ENCODE results near the gene TMEM235.

TMEM235 gene

GRCh38 chr17:78206298-78206697, 25.1 kb upstream of the TMEM235 start:
- no peak for TF ChIP-seq FOXP2 (optimal IDR thresholded peaks at IDR 0.05; ENCODE audit: borderline replicate concordance, extremely low read depth, extremely low read length, insufficient read depth)
- no peak for TF ChIP-seq SIN3A (IDR thresholded peaks at IDR 0.05; ENCODE audit: borderline replicate concordance, insufficient read depth, low read length)
- TF ChIP-seq TAF1 (IDR thresholded peaks at IDR 0.05; ENCODE audit: borderline replicate concordance, insufficient read depth, low read length): no peak
- no peak for TF ChIP-seq REST (IDR thresholded peaks at IDR 0.05; ENCODE audit: insufficient read depth in 1 of 2, low read depth in 2 of 2, low read length in 2 of 2)
- no peak for TF ChIP-seq POLR2AphosphoS5 (IDR thresholded peaks at IDR 0.05; ENCODE audit: low read depth, low read length)

GRCh38 chr17:78208486-78208885, 22.9 kb upstream of the TMEM235 start:
- TF ChIP-seq POLR2AphosphoS5 (IDR thresholded peaks at IDR 0.05; ENCODE audit: low read depth, low read length): no peak
- no peak for TF ChIP-seq SIN3A (IDR thresholded peaks at IDR 0.05; ENCODE audit: borderline replicate concordance, insufficient read depth, low read length)
- no peak for TF ChIP-seq REST (IDR thresholded peaks at IDR 0.05; ENCODE audit: insufficient read depth in 1 of 2, low read depth in 2 of 2, low read length in 2 of 2)
- no peak for TF ChIP-seq FOXP2 (optimal IDR thresholded peaks at IDR 0.05; ENCODE audit: borderline replicate concordance, extremely low read depth, extremely low read length, insufficient read depth)
- TF ChIP-seq TAF1 (IDR thresholded peaks at IDR 0.05; ENCODE audit: borderline replicate concordance, insufficient read depth, low read length): no peak

- no peak for TF ChIP-seq TAF1 (IDR thresholded peaks at IDR 0.05; ENCODE audit: borderline replicate concordance, insufficient read depth, low read length)
- no peak for TF ChIP-seq FOXP2 (optimal IDR thresholded peaks at IDR 0.05; ENCODE audit: borderline replicate concordance, extremely low read depth, extremely low read length, insufficient read depth)
- TF ChIP-seq REST (IDR thresholded peaks at IDR 0.05; ENCODE audit: insufficient read depth in 1 of 2, low read depth in 2 of 2, low read length in 2 of 2): no peak
- no peak for TF ChIP-seq POLR2AphosphoS5 (IDR thresholded peaks at IDR 0.05; ENCODE audit: low read depth, low read length)
- TF ChIP-seq SIN3A (IDR thresholded peaks at IDR 0.05; ENCODE audit: borderline replicate concordance, insufficient read depth, low read length): no peak
Observed at GRCh38 chr17:78210111-78210510, 21.3 kb upstream of the TMEM235 start.

GRCh38 chr17:78211032-78211431, 20.4 kb upstream of the TMEM235 start:
- TF ChIP-seq SIN3A (IDR thresholded peaks at IDR 0.05; ENCODE audit: borderline replicate concordance, insufficient read depth, low read length): no peak
- TF ChIP-seq REST (IDR thresholded peaks at IDR 0.05; ENCODE audit: insufficient read depth in 1 of 2, low read depth in 2 of 2, low read length in 2 of 2): no peak
- no peak for TF ChIP-seq FOXP2 (optimal IDR thresholded peaks at IDR 0.05; ENCODE audit: borderline replicate concordance, extremely low read depth, extremely low read length, insufficient read depth)
- TF ChIP-seq TAF1 (IDR thresholded peaks at IDR 0.05; ENCODE audit: borderline replicate concordance, insufficient read depth, low read length): no peak
- no peak for TF ChIP-seq POLR2AphosphoS5 (IDR thresholded peaks at IDR 0.05; ENCODE audit: low read depth, low read length)
